ENCODE results near the gene FOSL1. TPM values are rescaled to one million over a fixed set of nuclear protein-coding genes. Genes with fewer than 3 reads are reported as not detected.

The FOSL1 gene
- total RNA-seq, 2 experiments from 2014 or later, result 2.3 to 3.8 TPM

DNA sequence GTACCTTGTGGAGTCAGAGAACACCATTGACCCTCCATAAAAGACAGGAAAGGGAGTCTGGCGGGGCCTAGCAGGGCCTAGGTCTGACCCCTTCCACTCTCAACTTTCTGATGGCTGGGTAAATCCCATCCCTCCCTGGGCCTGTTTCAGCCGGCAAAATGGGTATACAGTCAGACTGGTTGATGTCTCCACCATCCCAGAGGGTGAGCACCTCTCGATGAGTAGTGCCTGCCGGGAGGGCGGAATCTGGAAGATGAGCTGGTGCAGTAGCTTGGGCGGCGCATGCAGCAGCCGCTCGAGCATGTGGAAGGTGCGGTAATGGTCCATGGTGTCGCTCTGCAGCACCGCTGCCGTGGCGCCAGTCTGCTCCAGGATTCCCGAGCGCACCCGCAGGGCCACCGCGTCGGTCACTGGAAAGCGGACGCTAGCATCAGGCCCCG lies 12.4 kb downstream of the FOSL1 start:
- DNase-seq (no peak), ATAC-seq (no peak)
- Mint-ChIP-seq H3K4me1 (ENCODE audit: low read depth) (peaks cover 69% of the 10 kb centered on the region), H3K27ac (peak overlapping the region; percentile 96), H3K9me3 (ENCODE audit: insufficient read depth) (no peaks in the 10 kb centered on the region), H3K27me3 (ENCODE audit: low read depth) (no peaks in the 10 kb centered on the region), H3K36me3 (ENCODE audit: low read depth) (peaks cover 51% of the 10 kb centered on the region), H3K4me3 (peak overlapping the region; percentile 98)
- ChIA-PET CTCF (interaction anchor here (0.8 to 19.5 kb wide), 34 partner anchors 8 to 183 kb away, joined by 3 to 584 read pairs (median 6); partner anchors contain the start of genes AP5B1, BANF1, C11orf68 and CFL1), POLR2A (interaction anchor here (0.6 to 19.3 kb wide), 12 partner anchors 8 to 115 kb away, joined by 3 to 305 read pairs (median 6); partner anchors contain the start of genes BANF1, CFL1, CTSW and EIF1AD)

GRCh38 chr11:65886826-65887722 lies 13.1 kb downstream of the FOSL1 start:
- H3K27ac Mint-ChIP-seq, result peak overlapping the region; percentile 96
- CTCF ChIA-PET, result interaction anchor here (0.7 to 19.5 kb wide), 23 partner anchors 9 to 175 kb away, joined by 3 to 584 read pairs (median 7); partner anchors contain the start of genes AP5B1, C11orf68, CFL1 and EFEMP2
- H3K36me3 Mint-ChIP-seq (ENCODE audit: low read depth), result peaks cover 49% of the 10 kb centered on the region
- no peaks in the 10 kb centered on the region for H3K27me3 Mint-ChIP-seq (ENCODE audit: low read depth)
- H3K4me1 Mint-ChIP-seq (ENCODE audit: low read depth), result peaks cover 69% of the 10 kb centered on the region
- DNase-seq (no peak), ATAC-seq (no peak)
- H3K4me3 Mint-ChIP-seq, result peak overlapping the region; percentile 98
- POLR2A ChIA-PET, result interaction anchor here (0.5 to 19.3 kb wide), 3 partner anchors 33 to 86 kb away, joined by 3 to 305 read pairs (median 3); partner anchors contain the start of genes CFL1 and MUS81
- no peaks in the 10 kb centered on the region for H3K9me3 Mint-ChIP-seq (ENCODE audit: insufficient read depth)

DNA sequence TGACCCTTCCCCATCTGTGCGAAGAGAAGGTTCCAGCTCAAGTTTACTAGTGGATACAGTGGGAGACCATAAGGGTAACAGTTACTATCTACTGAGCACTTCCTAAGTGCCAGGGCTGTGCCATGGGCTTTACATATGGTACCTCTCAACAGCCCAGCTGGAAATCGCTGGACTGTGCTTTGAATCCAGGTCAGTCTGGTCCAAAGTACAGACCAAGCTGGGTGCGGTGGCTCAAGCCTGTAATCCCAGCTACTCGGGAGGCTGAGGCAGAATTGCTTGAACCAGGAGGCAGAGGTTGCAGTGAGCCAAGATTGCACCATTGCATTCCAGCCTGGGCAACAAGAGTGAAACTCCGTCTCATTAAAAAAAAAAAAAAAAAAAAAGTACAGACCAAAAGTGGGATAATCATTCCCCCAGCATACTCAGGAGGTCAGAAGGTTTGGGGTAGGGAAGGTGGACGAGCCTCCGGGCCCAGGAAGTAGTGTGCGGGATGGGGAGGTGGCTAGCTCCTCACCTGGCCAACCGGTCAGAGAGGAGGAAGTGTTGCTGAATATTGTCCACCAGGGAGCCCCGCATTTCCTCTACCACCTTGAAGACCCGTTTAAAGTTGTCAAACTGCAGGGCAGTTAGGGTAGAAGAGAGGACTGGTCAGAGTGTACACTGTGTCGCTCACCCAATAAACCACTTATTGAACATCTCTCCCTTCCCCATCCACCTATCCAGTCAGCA lies 14.2 kb downstream of the FOSL1 start:
- H3K36me3 Mint-ChIP-seq (ENCODE audit: low read depth), result peaks cover 48% of the 10 kb centered on the region

DNA sequence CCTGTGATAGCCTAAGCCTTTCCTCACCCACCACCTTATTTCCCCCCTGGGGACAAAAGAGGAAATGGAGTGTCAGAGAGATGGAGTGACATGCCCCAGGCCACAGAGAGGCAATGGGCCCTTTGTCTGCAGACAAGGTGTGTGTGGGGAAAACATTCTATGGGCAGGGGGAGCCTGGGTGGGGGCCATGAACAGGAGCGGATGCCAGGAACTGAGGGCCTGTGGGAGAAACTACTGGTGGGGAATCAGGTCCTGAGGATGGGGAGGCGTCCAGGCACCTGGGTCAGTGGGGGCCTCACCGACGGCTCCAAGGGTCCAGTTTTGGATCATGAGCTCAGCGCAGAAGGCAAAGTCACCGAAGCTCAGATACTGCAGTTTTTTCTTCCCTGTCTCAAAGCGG lies 15.0 kb downstream of the FOSL1 start:
- peaks cover 56% of the 10 kb centered on the region for H3K36me3 Mint-ChIP-seq (ENCODE audit: low read depth)
- POLR2A ChIA-PET, result interaction anchor here (1.1 to 19.3 kb wide), 9 partner anchors 9 to 173 kb away, joined by 3 to 305 read pairs (median 7); partner anchors contain the start of genes CFL1, KAT5 and MUS81

More for the DNA sequence above, 14.2 kb downstream of the FOSL1 start:
- Mint-ChIP-seq H3K4me1 (ENCODE audit: low read depth) (peaks cover 80% of the 10 kb centered on the region), H3K27ac (no peak overlapping the region), H3K4me3 (peak overlapping the region; percentile 98), H3K27me3 (ENCODE audit: low read depth) (no peaks in the 10 kb centered on the region), H3K9me3 (ENCODE audit: insufficient read depth) (no peaks in the 10 kb centered on the region)
- ATAC-seq (no peak), DNase-seq (no peak)
- CTCF ChIA-PET, result interaction anchor here (0.6 to 19.5 kb wide), 27 partner anchors 8 to 214 kb away, joined by 3 to 584 read pairs (median 10); partner anchors contain the start of genes AP5B1, C11orf68, CFL1 and EFEMP2
- POLR2A ChIA-PET, result interaction anchor here (0.5 to 19.3 kb wide), 7 partner anchors 8 to 174 kb away, joined by 3 to 305 read pairs (median 8); partner anchors contain the start of genes CFL1, KAT5 and MUS81

GRCh38 chr11:65884716-65885092 lies 15.5 kb downstream of the FOSL1 start:
- peaks cover 56% of the 10 kb centered on the region for H3K36me3 Mint-ChIP-seq (ENCODE audit: low read depth)
- POLR2A ChIA-PET, result interaction anchor here (0.7 to 19.3 kb wide), 11 partner anchors 9 to 173 kb away, joined by 3 to 305 read pairs (median 6); partner anchors contain the start of genes BANF1, CFL1, EIF1AD and KAT5
- DNase-seq (peak; percentile 88), ATAC-seq (peak; percentile 50)
- CTCF ChIA-PET, result interaction anchor here (0.6 to 19.5 kb wide), 49 partner anchors 9 to 383 kb away, joined by 3 to 584 read pairs (median 6); partner anchors contain the start of genes AP5B1, C11orf68, CFL1 and EFEMP2
- no peaks in the 10 kb centered on the region for H3K9me3 Mint-ChIP-seq (ENCODE audit: insufficient read depth)
- no peaks in the 10 kb centered on the region for H3K27me3 Mint-ChIP-seq (ENCODE audit: low read depth)
- H3K4me1 Mint-ChIP-seq (ENCODE audit: low read depth), result peaks cover 85% of the 10 kb centered on the region
- peak overlapping the region; percentile 77 for H3K27ac Mint-ChIP-seq
- H3K4me3 Mint-ChIP-seq, result peak overlapping the region; percentile 42

More for the DNA sequence above, 15.0 kb downstream of the FOSL1 start:
- CTCF ChIA-PET, result interaction anchor here (0.6 to 19.5 kb wide), 47 partner anchors 9 to 382 kb away, joined by 3 to 584 read pairs (median 7); partner anchors contain the start of genes AP5B1, C11orf68, CFL1 and EFEMP2
- Mint-ChIP-seq H3K4me3 (no peak overlapping the region), H3K27me3 (ENCODE audit: low read depth) (no peaks in the 10 kb centered on the region), H3K27ac (peak overlapping the region; percentile 77), H3K9me3 (ENCODE audit: insufficient read depth) (no peaks in the 10 kb centered on the region), H3K4me1 (ENCODE audit: low read depth) (peaks cover 85% of the 10 kb centered on the region)
- no peak for DNase-seq
- no peak for ATAC-seq

DNA sequence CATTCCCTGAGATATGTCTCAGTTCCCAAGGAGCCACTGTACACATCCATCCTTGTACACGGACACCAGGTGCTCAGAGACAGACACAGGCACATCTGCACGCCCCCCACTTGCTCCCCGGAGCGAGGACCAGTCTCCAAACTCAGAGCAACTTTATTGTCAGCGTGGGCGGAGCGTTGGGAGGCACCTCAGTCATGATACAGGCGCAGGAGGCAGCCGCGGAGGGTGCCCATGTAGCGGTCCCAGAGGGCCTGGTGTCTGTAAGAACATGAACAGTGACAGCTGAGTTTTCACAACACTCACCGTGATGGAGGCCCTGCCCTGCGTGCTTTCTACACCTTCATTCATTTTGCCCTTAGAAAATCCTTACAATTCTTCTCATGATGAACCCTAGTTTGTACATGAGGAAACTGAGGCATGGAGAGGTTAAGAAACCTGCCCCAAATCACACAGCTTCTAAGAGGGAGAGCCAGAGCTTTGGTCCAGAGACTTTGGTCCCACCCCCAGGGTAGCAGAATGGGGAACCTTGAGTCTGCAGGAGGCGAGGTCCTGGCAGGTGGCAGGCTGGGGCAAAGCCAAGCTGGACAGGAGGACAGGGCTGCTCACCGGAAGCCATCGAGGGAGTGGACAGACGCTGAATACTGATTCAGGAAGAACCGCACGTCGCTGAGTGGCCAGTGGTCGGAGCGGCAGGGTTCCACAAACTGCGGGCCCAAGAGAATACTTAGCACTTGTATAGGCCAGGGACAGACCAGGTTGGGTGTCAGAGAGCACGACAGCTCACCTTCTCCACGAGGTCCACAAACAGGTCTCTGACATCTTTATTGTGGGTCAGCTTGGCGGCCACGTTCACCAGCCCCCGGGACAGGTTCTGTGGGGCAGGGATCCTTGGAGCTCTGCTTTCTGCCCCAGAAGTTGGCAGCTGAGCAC lies 16.1 kb downstream of the FOSL1 start:
- H3K4me3 Mint-ChIP-seq, result peak overlapping the region; percentile 42
- H3K27ac Mint-ChIP-seq, result peak overlapping the region; percentile 77
- no peaks in the 10 kb centered on the region for H3K9me3 Mint-ChIP-seq (ENCODE audit: insufficient read depth)
- peaks cover 85% of the 10 kb centered on the region for H3K4me1 Mint-ChIP-seq (ENCODE audit: low read depth)
- H3K27me3 Mint-ChIP-seq (ENCODE audit: low read depth), result no peaks in the 10 kb centered on the region
- POLR2A ChIA-PET, result interaction anchor here (0.7 to 19.3 kb wide), 9 partner anchors 10 to 172 kb away, joined by 3 to 305 read pairs (median 6); partner anchors contain the start of genes BANF1, CFL1, EIF1AD and KAT5
- CTCF ChIA-PET, result interaction anchor here (0.6 to 19.5 kb wide), 47 partner anchors 8 to 384 kb away, joined by 3 to 584 read pairs (median 7); partner anchors contain the start of genes AP5B1, C11orf68, CFL1 and EFEMP2
- ATAC-seq (no peak), DNase-seq (no peak)
- H3K36me3 Mint-ChIP-seq (ENCODE audit: low read depth), result peaks cover 59% of the 10 kb centered on the region

- POLR2A ChIA-PET, result interaction anchor here (1.5 to 19.3 kb wide), 2 partner anchors 29 to 105 kb away, joined by 6 to 305 read pairs; partner anchors contain the start of genes CFL1 and MUS81
- CTCF ChIA-PET, result interaction anchor here (1.4 to 19.5 kb wide), 17 partner anchors 11 to 245 kb away, joined by 4 to 584 read pairs (median 15); partner anchors contain the start of genes AP5B1, CFL1, EFEMP2 and FOSL1
- H3K9me3 Mint-ChIP-seq (ENCODE audit: insufficient read depth), result no peaks in the 10 kb centered on the region
- no peak for ATAC-seq
- peaks cover 87% of the 10 kb centered on the region for H3K4me1 Mint-ChIP-seq (ENCODE audit: low read depth)
- H3K27me3 Mint-ChIP-seq (ENCODE audit: low read depth), result no peaks in the 10 kb centered on the region
- H3K27ac Mint-ChIP-seq, result peak overlapping the region; percentile 93
- DNase-seq, result no peak
- peaks cover 58% of the 10 kb centered on the region for H3K36me3 Mint-ChIP-seq (ENCODE audit: low read depth)
- peak overlapping the region; percentile 18 for H3K4me3 Mint-ChIP-seq
Observed at GRCh38 chr11:65883058-65883761, 17.0 kb downstream of the FOSL1 start.

- peaks cover 57% of the 10 kb centered on the region for H3K36me3 Mint-ChIP-seq (ENCODE audit: low read depth)
- DNase-seq, result no peak
- H3K27ac Mint-ChIP-seq, result peak overlapping the region; percentile 93
- CTCF ChIA-PET, result interaction anchor here (0.8 to 19.5 kb wide), 6 partner anchors 7 to 123 kb away, joined by 3 to 584 read pairs (median 7); partner anchors contain the start of genes CCDC85B, CFL1, EFEMP2 and FIBP
- POLR2A ChIA-PET, result interaction anchor here (2.9 to 19.3 kb wide), 2 partner anchors 11 to 28 kb away, joined by 20 to 305 read pairs; partner anchors contain the start of genes CFL1 and MUS81
- peaks cover 92% of the 10 kb centered on the region for H3K4me1 Mint-ChIP-seq (ENCODE audit: low read depth)
- H3K4me3 Mint-ChIP-seq, result peak overlapping the region; percentile 93
- H3K9me3 Mint-ChIP-seq (ENCODE audit: insufficient read depth), result no peaks in the 10 kb centered on the region
- no peak for ATAC-seq
- no peaks in the 10 kb centered on the region for H3K27me3 Mint-ChIP-seq (ENCODE audit: low read depth)
Observed at GRCh38 chr11:65882120-65883057, 17.8 kb downstream of the FOSL1 start.
